ENCODE data around the gene SLC1A4.
"Not testable (repeated sequence)": the region's sequence is repeated elsewhere in the genome, so short reads cannot be mapped to it uniquely, and the experiment has no call there.

Gene SLC1A4

GRCh38 chr2:65021709-65022108 is 32.5 kb downstream of the SLC1A4 start:
- no peak overlapping the region for H3K4me3 ChIP-seq
- H3K27ac ChIP-seq: no peak overlapping the region

- no peak overlapping the region for H3K27ac ChIP-seq
These were observed 33.0 kb downstream of the SLC1A4 start for GRCh38 chr2:65022189-65022588.

GRCh38 chr2:65023742-65024141 is 34.5 kb downstream of the SLC1A4 start:
- Histone ChIP-seq H3K4me3 (no peak overlapping the region), H3K27ac (peak overlapping the region in 8 of 21 experiments; percentile 3 to 49 (median 26))

More at GRCh38 chr2:65022189-65022588, 33.0 kb downstream of the SLC1A4 start:
- H3K4me3 ChIP-seq: no peak overlapping the region

GRCh38 chr2:65024149-65024829 is 35.1 kb downstream of the SLC1A4 start:
- H3K27ac ChIP-seq: peak overlapping the region in 8 of 21 experiments; percentile 3 to 49 (median 26)
- H3K4me3 ChIP-seq: no peak overlapping the region

GRCh38 chr2:65025453-65026123 is 36.4 kb downstream of the SLC1A4 start:
- Histone ChIP-seq H3K27ac (peak overlapping the region in 4 of 21 experiments; percentile 16 to 29 (median 22)), H3K4me3 (no peak overlapping the region)

- Histone ChIP-seq H3K27ac (peak overlapping the region in 2 of 21 experiments; percentile 16 to 29), H3K4me3 (no peak overlapping the region)
These were observed 37.0 kb downstream of the SLC1A4 start for GRCh38 chr2:65026154-65026553.

- Histone ChIP-seq H3K27ac (peak overlapping the region in 1 of 21 experiments; percentile 16), H3K4me3 (no peak overlapping the region)
These were observed 37.7 kb downstream of the SLC1A4 start for GRCh38 chr2:65026704-65027464.

- Histone ChIP-seq H3K4me3 (no peak overlapping the region), H3K27ac (no peak overlapping the region)
These were observed 38.5 kb downstream of the SLC1A4 start for GRCh38 chr2:65027616-65028244.

- Histone ChIP-seq H3K4me3 (no peak overlapping the region), H3K27ac (peak overlapping the region in 3 of 21 experiments; percentile 17 to 59 (median 30))
These were observed 41.5 kb downstream of the SLC1A4 start for GRCh38 chr2:65030476-65031332.

GRCh38 chr2:65031341-65032018 is 42.3 kb downstream of the SLC1A4 start:
- H3K27ac ChIP-seq: peak overlapping the region in 5 of 21 experiments; percentile 1 to 59 (median 55)
- H3K4me3 ChIP-seq: no peak overlapping the region

GRCh38 chr2:65032019-65032975 is 43.1 kb downstream of the SLC1A4 start:
- H3K4me3 ChIP-seq: no peak overlapping the region
- peak overlapping the region in 7 of 21 experiments; percentile 1 to 59 (median 51) for H3K27ac ChIP-seq

- no peak overlapping the region for H3K4me3 ChIP-seq
- no peak overlapping the region for H3K27ac ChIP-seq
These were observed 44.0 kb downstream of the SLC1A4 start for GRCh38 chr2:65033178-65033577.

- not testable (repeated sequence) for H3K27ac ChIP-seq, H3K4me3 ChIP-seq
These were observed 44.5 kb downstream of the SLC1A4 start for GRCh38 chr2:65033667-65034066.

GRCh38 chr2:65035351-65035943 is 46.2 kb downstream of the SLC1A4 start:
- H3K27ac ChIP-seq: no peak overlapping the region
- H3K4me3 ChIP-seq: no peak overlapping the region

GRCh38 chr2:65037178-65037577 is 48.0 kb downstream of the SLC1A4 start:
- Histone ChIP-seq H3K27ac (no peak overlapping the region), H3K4me3 (no peak overlapping the region)

- no peak overlapping the region for H3K4me3 ChIP-seq
- no peak overlapping the region for H3K27ac ChIP-seq
These were observed 50.4 kb downstream of the SLC1A4 start for GRCh38 chr2:65039640-65040039.
